DND-41 (cell line): ENCODE measurements around the gene DAPK3.

Experiments
- CTCF ChIP-seq: IDR thresholded peaks from 2 replicates; pipeline ENCODE4 v1.5.1; 2012; ENCODE audit warnings: borderline replicate concordance, low read length, moderate library complexity, mild to moderate bottlenecking; ENCODE audit not compliant: poor library complexity, severe bottlenecking; ENCODE audit errors: extremely low read depth
- EZH2 ChIP-seq: IDR thresholded peaks from 3 replicates; pipeline ENCODE4 v1.6.1; 2012; ENCODE audit warnings: borderline replicate concordance, low read depth, mild to moderate bottlenecking, moderate library complexity, low read length, inconsistent platforms; ENCODE audit not compliant: severe bottlenecking

GRCh38 chr19:3961007-3961406 lies 9.9 kb downstream of the DAPK3 start:
- TF ChIP-seq CTCF, result no peak
- no peak for TF ChIP-seq EZH2
